ENCODE measurements around the gene MS4A4E.
"Not testable (repeated sequence)": the region's sequence is repeated elsewhere in the genome, so short reads cannot be mapped to it uniquely, and the experiment has no call there.

MS4A4E gene

DNA sequence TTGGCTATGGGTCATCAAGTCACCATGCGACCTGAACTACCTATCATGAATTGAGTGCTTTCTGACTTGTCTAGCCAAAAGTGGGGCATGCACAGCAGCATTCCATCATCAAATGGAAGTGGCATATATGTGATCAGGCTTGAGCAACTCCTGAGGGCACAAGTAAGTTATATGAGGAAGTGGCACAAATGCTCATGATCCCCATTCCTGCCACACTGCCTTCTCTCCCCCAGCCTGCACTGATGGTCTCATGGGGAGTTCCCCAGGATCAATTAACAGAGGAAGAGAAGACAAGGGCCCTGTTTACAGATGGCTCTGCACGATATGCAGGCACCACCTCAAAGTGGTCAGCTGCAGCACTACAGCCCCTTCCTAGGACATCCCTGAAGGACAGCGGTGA is 21.8 kb downstream of the MS4A4E start:
- no peak for DNase-seq

DNA sequence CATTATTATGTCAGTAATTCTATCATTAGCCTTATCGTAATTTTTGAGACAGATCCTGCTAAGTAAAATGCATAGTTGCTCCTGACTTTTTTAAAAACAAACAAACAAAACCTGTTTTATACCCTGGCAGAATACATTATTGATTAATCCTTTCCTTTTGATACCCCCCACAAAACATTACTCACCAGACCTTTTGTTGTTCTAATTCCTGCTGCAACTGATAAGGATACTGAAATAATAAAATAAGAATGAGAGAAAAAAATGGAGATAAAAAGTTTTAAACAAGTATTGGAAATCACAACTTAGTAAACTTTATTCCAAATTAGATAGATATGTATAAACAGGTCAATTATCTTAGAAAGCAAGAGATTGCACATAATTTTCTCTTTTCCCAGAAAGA is 28.6 kb downstream of the MS4A4E start:
- no peak for DNase-seq

DNA sequence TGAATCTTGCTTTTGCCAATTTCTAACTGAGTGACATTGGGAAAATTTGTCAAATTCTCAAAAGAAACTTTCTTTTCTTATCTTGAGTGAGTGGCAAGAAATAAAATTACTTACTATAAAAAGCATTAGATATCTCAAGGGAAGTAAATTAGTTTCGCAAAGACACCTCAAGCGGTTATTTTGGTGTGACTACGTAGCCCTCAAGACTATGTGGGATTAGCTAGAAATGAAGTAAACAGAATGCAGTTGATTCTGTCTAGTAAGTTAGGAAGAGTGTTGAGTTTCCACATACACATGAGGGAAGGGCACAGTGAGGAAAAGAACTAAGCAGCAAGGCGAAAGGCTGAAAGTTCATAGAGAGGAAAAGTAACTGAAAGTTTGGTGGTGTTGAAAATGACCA is 31.7 kb downstream of the MS4A4E start:
- no peak for DNase-seq

DNA sequence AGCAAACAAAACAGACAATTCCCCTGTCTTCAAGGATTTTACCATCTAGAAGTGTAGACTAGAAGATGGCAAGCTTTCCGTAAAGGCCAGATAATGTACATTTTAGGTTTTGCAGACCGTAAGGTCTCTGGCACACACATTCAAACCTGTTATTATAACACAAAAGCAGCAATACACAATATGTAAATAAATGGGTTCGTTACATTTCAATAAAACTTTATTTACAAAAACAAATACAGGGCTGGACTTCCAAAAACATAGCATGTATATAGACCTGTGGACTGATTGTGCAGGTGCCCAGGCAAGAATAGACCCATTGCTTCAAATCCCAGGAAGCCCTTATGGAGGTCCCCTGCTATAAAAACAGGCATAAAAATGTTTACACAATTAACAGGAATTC is 33.0 kb downstream of the MS4A4E start:
- no peak for DNase-seq

DNA sequence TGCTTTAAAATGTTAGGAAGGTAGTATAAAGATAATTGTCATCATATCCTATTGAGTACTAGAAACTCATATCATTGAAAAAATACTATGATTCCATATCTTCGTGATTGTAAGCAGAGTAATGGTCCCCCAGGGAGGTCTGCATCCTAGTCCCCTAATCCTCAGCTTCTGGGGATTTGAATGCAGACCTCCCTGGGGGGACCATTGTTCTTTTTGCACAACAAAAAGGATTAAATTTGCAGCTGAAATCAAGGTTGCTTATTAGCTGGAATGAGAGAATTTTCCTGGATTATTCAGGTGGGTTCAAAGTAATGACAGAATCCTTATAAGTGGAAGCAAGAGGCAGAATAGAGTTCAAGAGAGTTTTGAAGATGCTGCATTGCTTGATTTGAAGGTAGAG is 34.0 kb downstream of the MS4A4E start:
- DNase-seq = no peak

DNA sequence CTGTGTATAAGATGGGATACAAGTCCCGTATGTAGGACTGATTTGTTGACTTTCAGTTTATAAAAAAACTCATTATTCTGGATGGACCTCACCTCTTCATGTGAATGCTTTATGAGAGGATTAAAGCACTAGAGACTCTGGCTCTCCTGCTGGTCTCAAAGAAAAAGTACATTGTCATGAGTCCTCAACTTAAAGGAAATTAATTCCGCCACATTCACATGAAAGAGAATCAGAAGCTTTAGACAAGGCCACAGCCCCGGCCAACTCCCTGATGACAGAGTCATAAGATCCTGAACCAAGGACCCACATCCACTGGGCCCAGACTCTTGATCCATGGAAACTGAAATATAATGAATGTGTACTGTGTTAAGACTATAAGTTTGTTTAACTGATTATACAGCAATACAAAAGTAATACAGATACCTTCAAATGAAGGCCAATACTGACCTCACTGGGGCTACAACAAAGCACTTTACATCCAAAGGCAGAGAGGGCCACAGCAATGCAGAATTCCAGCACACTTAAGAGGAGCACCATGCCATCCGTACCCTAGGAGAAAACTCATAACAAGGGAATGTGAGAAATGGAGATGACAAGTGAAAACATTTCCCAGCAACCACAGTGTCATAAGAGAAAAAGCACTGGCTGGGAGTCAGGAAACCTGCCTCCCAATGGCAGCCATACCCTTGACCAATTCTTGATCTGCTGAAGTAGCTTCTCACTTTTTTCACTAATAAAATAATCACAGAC is 34.6 kb downstream of the MS4A4E start:
- DNase-seq = no peak

DNA sequence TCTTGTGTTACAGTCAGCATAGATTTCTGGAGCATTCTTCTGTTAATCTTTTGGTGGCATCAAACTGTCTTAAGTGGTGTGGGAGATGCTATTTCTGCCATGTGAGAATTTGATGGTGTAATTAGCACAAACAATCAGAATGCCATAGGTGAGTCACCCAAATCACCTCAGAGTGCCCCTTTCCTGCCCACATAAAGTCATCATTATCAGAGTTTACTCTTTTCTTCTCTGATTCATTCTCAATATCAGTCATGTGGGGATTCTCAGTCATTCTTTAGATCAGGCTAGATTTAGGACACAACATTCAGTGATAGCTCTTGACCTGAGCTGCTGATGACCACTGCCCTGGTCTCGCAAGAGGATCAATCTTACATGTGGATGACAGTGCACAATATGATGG is 36.3 kb downstream of the MS4A4E start:
- no peak for DNase-seq

DNA sequence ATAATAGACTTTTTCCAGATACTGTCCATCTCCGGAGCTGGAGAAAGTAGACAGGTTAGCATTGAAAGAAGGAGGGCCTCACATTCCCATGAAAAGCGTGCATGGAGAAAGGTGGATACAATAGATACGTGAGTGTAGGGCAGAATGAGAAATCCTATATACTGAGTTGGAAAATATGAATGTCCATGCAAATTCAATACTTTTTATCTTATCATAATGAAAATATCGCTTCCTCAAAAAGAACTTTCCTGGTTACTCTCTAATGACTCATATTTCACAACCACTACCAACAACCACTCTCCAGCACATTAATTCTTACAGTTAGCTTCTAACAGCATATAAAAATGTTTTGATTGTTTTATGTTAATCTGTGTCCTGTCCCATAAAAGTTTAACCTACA is 38.0 kb downstream of the MS4A4E start:
- no peak for DNase-seq

DNA sequence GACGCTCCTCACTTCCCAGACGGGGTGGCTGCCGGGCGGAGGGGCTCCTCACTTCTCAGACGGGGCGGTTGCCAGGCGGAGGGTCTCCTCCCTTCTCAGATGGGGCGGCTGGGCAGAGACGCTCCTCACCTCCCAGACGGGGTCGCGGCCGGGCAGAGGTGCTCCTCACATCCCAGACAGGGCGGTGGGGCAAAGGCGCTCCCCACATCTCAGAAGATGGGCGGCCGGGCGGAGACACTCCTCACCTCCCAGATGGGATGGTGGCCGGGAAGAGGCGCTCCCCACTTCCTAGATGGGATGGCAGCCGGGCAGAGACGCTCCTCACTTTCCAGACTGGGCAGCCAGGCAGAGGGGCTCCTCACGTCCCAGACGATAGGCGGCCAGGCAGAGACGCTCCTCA is 41.6 kb downstream of the MS4A4E start:
- DNase-seq = not testable (repeated sequence)

DNA sequence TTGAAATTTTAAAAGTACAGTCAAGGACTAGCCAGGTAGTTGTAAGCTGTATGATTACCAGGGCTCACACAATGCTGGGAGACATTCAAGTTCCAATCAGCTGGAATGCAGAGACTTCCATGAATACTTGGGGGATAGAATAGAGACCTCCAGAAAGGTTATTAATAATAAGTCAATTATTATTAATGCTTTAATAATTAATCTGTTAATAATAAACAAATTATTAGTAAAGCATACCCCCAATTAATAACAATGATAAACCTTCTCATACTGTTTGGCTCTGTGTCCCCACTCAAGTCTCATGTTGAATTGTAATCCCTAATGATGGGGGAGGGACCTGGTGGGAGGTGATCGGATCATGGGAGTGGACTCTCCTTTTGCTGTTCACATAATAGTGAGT is 45.5 kb downstream of the MS4A4E start:
- no peak for DNase-seq

DNA sequence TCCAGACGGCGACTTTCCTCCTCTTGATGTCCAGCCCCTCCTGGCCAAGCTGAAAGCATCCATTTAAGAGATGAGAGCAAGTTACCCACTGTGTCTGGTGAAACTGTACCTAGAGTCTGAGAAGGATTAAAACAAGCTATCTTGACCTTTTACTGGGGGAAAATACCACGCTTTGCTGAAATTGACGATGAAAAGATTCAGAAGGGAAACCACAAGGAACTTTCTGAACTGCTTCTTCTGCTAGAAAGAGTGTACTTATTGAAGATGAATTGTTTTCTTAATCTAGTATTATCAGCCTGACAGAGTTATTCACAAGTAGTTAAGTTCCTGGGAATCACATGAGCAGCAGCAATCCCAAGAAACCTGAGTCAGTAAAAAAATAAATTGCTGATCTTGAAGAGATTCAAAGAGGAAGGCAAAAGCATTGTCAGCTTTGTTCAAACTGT is 47.0 kb downstream of the MS4A4E start:
- DNase-seq = no peak

DNA sequence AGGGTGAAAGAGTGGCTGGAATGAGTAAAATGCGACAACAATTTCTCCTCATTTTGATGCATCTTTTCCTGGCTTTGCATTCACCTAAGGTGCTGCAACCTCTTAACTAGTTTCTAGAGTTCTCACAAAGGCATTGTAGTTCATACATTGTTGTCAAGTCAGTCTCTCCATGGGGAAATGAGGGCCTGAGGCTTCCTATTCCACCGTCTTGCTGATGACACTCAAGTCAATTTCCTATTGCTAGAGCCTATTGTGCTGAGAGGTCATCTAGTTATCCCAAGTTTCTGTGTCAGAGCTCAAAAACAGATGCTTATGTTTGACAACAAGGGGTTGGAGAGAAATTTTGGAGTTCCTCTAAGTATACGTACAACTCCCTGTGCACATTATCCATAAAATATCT is 48.4 kb downstream of the MS4A4E start:
- no peak for DNase-seq

DNA sequence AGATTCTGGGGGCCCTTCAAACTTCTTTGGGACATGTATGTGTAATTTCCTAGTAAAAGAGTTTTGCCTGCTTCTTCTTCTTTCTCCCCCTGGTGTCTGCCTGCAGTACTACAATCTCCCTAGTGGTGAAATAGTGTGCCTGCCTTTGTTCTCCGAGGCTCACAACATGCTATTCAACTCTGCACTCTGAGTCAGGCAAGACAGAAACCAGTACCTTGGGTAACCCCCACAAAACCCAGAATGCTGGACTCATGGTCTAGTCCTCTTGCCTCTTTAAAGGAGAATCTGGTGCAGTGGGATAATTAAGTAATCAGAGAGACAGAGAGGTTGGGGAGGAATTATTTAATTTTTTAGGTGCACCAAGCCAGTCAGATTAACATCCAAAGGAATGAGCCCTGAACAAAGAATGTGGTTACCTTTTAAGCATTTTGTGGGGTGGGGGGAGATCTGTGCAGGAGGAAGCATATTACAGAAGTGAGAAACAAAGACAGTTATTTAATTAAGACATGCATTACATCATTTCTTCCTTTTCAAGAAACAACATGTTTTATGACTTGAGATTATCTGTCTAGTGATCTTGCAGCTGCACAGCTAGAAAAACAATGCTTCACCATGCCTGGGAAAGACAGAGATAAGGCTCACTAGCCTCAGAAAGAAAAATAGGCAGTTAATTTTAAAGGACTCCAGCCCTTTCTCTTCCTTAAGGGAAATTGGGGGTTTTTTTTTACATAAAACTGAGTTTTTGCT is 49.1 kb downstream of the MS4A4E start:
- peak; percentile 14 for DNase-seq

DNA sequence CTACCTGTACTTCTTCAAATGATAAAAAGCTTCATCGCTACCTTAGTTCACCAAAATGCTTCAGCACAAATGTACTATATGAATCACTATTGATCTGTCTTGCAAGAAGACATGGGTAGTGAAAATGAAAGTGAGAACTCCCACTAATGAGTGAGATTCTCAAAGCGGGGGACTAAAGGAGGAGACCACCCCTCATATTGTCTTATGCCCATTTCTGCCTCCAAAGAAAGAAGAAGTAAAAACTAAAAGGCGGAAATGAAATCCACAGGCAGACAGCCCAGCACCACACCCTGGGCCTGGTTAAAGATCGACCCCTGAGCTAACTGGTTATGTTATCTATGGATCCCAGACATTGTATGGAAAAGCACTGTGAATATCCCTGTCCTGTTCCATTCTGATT is 50.4 kb downstream of the MS4A4E start:
- not testable (repeated sequence) for DNase-seq

DNA sequence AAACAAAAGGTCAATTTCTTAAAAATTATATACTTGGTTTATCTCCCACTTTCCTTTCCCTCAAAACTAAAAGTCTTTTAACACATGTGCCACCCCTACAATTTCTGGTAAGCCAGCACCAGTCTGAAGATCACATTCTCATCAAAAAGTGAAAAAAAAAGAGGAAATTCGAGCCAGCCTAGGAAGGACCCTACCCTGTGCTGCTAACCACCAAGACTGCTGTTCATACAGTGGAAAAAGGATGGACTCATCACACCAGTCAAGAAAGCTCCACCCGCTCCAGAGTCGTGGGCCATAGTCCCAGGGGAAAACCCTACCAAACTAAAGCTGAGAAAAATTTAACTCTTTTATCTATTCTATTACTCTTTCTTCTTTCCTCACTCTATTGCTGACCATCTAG is 54.5 kb downstream of the MS4A4E start:
- not testable (repeated sequence) for DNase-seq

DNA sequence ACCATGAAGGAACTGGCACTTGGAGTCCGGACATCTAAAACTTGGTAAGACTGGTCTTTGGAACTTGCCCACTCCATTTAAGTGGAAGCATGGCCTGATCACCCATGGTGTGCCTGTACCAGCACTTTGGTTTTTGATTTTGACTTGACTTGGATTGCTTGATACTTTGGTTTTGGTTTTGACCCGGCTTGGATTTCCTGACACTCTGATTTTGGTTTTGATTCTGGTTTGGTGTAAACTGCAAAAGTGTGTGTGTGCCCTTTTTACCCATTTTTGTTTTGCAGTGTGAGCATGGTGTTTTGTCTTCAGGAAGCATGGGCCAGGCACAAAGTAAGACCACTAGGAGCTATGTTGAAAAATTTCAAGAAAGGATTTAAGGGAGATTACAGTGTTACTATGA is 56.8 kb downstream of the MS4A4E start:
- DNase-seq = not testable (repeated sequence)

DNA sequence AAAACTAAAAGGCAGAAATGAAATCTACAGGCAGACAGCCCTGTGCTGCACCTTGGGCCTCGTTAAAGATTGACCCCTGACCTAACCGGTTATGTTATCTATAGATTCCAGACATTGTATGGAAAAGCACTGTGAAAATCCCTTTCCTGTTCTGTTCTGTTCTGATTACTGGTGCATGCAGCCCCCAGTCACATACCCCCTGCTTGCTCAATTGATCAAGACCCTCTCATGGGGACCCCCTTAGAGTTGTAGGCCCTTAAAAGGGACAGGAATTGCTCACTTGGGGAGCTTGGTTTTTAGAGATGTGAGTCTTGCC is 57.5 kb downstream of the MS4A4E start:
- DNase-seq = not testable (repeated sequence)

DNA sequence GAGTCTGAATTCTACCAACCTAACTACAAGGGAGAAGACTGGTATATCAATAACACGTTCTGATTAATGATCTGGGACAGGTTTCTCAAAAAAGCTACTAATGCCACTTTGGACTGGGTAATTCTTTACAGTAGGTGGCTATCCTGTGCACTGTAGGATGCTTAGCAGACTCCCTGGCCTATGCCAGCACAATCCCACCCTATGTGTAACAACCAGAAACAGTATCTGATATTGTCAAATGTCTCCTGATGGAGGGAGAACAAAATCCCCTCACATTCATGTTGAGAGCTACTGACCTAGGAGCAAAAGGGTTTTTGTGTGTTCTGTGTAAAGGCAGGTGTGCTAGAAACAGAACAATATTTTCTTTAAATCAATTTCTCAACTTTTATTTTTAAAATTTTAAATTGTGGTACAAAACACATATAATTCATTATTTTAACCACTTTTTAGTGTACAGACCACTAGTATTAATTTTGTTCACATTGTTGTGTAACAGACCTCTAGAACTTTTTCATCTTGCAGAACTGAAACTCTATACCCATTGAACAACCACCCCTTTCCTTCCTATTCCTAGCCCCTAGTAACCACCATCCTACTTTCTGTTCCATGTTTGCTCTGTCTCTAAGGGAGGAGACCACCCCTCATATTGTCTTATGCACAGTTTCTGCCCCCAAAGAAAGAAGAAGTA is 58.0 kb downstream of the MS4A4E start:
- no peak for DNase-seq

DNA sequence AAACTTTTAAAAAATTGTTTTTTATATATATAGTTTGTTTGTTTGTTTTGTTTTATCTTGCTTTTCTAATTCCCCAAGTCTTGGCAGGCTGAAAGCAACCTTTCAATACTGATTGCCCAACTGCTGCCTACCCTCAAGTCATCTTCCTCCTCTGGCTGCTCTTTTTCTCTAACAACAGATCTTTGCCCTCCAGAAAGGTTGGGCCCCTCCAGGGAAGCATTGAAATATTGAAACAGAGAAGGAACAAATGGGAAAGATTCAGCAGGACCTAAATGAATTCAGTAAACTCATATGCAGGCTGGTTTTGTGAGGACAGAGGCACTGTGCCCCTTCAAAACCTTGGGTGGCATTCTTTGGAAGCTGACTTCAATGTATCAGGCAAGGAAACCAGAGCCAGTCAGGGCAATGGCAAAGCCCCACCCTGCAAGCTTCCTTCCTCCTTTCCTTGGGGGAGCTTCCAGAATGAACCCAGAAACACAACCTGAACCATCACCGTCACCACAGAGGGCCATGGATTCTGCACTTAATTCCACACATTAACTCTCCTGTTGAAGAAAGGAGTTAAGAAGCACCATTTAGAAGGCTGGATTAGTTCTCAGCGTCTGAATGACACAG is 59.2 kb downstream of the MS4A4E start:
- DNase-seq = no peak

DNA sequence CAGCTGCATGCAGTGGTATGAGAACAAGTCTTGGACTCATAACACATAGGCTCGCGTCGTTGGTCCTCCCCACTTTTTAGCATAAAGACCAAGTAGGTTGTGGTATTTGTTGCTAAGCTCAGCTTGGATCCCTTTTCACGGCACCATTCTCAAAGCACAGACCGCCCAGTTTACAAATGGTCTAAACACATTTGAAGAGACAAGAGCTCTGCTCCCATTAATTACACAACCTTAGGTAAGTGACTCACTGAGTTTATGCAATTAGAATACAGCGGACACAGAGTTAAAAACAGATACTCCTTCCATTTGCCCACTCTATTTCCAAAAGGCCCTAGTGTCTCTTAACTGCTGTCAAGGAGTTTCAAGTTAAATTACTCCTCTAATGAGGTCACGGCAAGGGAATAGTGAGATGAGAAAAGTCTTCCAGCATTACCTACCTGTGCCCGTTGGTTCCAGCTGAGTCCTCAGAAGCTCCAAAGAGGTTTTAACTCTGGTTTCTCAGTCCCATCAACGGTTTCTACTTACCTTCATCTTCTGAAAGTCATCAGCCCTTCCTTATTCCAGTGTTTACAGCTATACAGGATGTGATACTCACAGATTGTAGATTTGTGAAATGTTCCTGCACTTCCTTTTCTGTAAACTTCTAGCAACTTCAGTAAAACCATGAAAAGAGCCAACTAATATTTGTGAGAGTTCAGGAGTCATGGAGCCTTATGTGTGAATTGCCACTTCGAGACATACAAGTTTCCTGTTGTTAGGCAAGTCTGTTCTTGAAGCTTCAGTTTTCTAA is 60.2 kb downstream of the MS4A4E start, which contains the start of gene MS4A6A:
MS4A6A (minus strand) TSS at position 543 of the 790 bp plus-strand sequence. CDS start 1,356 bp downstream, outside the sequence.
- DNase-seq = no peak

DNA sequence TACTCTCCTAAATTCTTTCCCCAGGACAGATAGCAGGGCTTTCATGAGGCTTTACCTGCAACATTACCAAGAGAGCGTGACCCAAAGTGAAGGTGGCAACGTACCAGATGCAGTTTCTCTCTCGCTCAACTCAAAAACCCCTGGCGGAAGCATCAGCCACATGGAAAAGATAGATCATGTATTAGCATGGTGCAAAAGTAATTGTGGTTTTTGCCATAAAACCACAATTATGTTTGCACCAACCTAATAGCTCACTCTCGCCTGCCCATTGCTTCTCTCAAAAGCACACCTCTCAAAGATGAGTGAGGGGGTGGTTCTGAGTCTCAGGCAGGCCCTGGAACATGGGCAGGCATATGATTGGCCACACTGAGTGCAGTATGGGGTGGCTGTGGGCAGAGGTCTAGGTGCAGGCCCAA is 67.1 kb downstream of the MS4A4E start:
- no peak for DNase-seq

DNA sequence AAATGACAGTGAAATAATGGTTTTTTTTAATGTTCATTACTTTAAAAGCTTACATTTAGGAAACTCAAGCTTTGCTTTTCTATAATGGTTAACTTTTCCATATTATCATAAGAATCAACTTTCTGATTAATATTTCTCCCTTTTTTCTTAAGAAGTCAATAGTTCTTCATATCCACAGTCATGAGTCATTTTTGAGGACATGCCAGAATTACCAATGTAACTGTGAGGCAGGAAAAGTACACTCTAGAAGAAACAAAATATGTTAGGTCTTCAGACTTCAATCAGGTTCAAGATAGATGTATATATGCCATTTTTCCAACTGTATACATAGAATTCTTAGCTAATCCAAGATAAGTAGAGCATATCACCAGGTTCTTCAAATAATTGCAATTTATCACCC is 70.9 kb downstream of the MS4A4E start:
- no peak for DNase-seq

DNA sequence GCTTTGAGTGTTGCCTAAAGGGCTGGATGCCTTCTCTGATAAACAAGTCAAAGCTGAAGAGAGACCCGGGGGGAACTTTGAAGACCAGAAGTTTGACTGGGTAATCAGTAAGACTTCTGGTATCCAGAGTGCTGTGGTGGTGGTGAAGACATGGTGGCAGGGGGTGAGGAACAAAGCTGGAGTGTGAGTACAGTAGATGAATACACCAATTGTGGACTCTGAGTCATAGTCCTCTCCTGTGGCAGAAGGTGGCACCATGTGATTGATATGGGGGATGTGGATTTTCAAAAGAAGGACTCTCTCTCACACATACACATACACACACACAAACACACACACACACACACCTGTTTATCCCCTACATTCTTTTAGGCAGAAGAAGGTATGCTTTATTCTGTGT is 72.4 kb downstream of the MS4A4E start:
- no peak for DNase-seq
